Activated CD4-positive, CD25-positive, alpha-beta regulatory T cell treated with anti-CD3 and anti-CD28 coated beads, Interleukin-2, amount 50 U/mL, for 72 hours (primary cell): ENCODE results near the gene RPL31.

Experiments
- DNase-seq: peaks from one replicate; pipeline ENCODE4 v3.0.0; 2021

Gene RPL31

GRCh38 chr2:100997509-100998234, 4.4 kb upstream of the RPL31 start:
- DNase-seq = no peak

- no peak for DNase-seq
Observed at GRCh38 chr2:100998235-100998573, 3.9 kb upstream of the RPL31 start.

GRCh38 chr2:100999995-101000394, 2.1 kb upstream of the RPL31 start:
- no peak for DNase-seq

- no peak for DNase-seq
Observed at GRCh38 chr2:101002562-101003277, 631 bp downstream of the RPL31 start.

GRCh38 chr2:101003278-101003775, 1.2 kb downstream of the RPL31 start:
- DNase-seq = no peak

- no peak for DNase-seq
Observed at GRCh38 chr2:101004620-101005325, 2.7 kb downstream of the RPL31 start.

GRCh38 chr2:101006065-101006715, 4.1 kb downstream of the RPL31 start:
- DNase-seq = no peak

GRCh38 chr2:101007415-101008345, 5.6 kb downstream of the RPL31 start:
- DNase-seq = no peak

GRCh38 chr2:101011152-101011551, 9.1 kb downstream of the RPL31 start:
- no peak for DNase-seq

- DNase-seq = no peak
Observed at GRCh38 chr2:101012054-101012705, 10.1 kb downstream of the RPL31 start.

GRCh38 chr2:101012706-101013181, 10.7 kb downstream of the RPL31 start:
- DNase-seq = no peak

GRCh38 chr2:101014264-101014857, 12.3 kb downstream of the RPL31 start:
- DNase-seq = no peak

GRCh38 chr2:101017371-101017770, 15.3 kb downstream of the RPL31 start:
- no peak for DNase-seq

GRCh38 chr2:101018934-101019333, 16.8 kb downstream of the RPL31 start:
- no peak for DNase-seq

- DNase-seq = no peak
Observed at GRCh38 chr2:101022221-101022620, 20.1 kb downstream of the RPL31 start.

- no peak for DNase-seq
Observed at GRCh38 chr2:101023327-101024107, 21.4 kb downstream of the RPL31 start.

- DNase-seq = no peak
Observed at GRCh38 chr2:101025561-101025960, 23.5 kb downstream of the RPL31 start.

- no peak for DNase-seq
Observed at GRCh38 chr2:101026253-101026701, 24.2 kb downstream of the RPL31 start.

GRCh38 chr2:101026923-101027469, 24.9 kb downstream of the RPL31 start:
- no peak for DNase-seq

- DNase-seq = no peak
Observed at GRCh38 chr2:101027852-101028251, 25.8 kb downstream of the RPL31 start.
